ENCODE data around the gene RAP1GAP2.
"Not testable (repeated sequence)": the region's sequence is repeated elsewhere in the genome, so short reads cannot be mapped to it uniquely, and the experiment has no call there.

RAP1GAP2 gene

DNA sequence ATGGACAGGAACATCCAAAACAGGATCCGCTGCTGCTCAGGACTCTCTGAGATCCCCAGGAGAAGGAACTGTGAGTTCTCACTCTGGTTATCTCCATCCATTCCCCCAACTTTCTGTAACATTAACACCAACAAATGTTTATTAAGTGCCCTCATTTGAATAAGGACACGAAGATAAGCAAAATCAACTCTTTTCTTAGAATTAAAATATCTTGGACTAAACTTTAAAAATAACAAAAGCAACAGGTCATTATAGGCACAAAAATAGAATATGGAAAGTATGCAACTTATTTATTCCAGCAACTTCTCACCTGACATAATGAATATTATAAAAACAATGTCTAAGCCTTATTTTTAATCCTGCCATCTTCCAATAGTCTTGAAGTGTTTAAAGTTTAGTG is 267.3 kb downstream of the RAP1GAP2 start, which contains the start of gene OR1D5:
TSS of gene OR1D5 (minus strand) at position 101 of the 400 bp plus-strand sequence. CDS start at position 101, 0 bp downstream.
- H3K27me3 ChIP-seq (ENCODE audit: control insufficient read depth in 1 of 2, insufficient read depth in 2 of 2, low read length in 2 of 2); H3K9me3 ChIP-seq (ENCODE audit: low read length); H3K9ac ChIP-seq (ENCODE audit: low read length); H3K4me3 ChIP-seq (ENCODE audit: low read depth in 1 of 2, low read length in 2 of 2); H3K36me3 ChIP-seq (ENCODE audit: insufficient read depth, low read length); H3K27ac ChIP-seq (ENCODE audit: low read depth, low read length); H3K4me1 ChIP-seq (ENCODE audit: insufficient read depth, low read length): not testable (repeated sequence)

DNA sequence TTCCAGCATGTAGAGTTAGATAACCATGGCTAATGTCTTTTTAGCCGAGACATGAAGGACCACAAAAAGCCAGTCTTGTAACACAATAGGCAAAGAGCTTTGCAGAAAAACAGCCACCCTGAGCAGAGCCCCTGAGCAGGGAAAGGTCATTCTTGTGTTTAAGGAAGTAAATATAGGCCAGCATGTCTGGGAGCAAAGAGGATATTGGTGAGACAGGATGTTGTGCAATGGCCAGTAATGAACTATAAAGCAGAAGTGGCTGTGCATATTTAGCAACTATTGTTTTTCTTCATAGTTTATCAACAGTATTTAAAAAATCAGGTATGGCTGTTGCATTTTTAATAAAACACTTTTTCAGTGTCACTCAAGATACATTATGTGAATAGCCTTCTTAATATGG is 269.0 kb downstream of the RAP1GAP2 start:
- not testable (repeated sequence) for H3K9me3 ChIP-seq (ENCODE audit: low read length); H3K9ac ChIP-seq (ENCODE audit: low read length); H3K4me1 ChIP-seq (ENCODE audit: insufficient read depth, low read length); H3K4me3 ChIP-seq (ENCODE audit: low read depth in 1 of 2, low read length in 2 of 2); H3K27ac ChIP-seq (ENCODE audit: low read depth, low read length); H3K36me3 ChIP-seq (ENCODE audit: insufficient read depth, low read length); H3K27me3 ChIP-seq (ENCODE audit: control insufficient read depth in 1 of 2, insufficient read depth in 2 of 2, low read length in 2 of 2)

DNA sequence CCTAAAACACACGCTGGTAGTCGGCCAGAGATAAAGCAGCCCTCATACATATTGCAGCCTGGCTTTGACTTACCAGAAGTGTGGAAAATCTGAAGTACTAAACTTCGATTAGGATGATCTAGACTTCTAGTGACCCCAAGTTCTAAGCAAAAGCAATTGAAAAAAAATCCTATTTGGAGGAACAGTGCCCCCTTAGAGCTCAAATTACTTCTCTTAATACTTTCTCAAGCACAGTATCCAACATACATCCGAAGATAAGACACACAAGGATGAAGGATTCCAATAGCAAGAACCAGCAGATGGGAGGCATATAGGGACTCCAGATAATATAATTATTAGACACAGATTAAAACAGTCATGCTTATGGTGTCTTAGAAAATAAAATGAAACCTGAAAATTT is 277.6 kb downstream of the RAP1GAP2 start:
- not testable (repeated sequence) for H3K9me3 ChIP-seq (ENCODE audit: low read length); H3K4me1 ChIP-seq (ENCODE audit: insufficient read depth, low read length); H3K27me3 ChIP-seq (ENCODE audit: control insufficient read depth in 1 of 2, insufficient read depth in 2 of 2, low read length in 2 of 2); H3K4me3 ChIP-seq (ENCODE audit: low read depth in 1 of 2, low read length in 2 of 2); H3K9ac ChIP-seq (ENCODE audit: low read length); H3K36me3 ChIP-seq (ENCODE audit: insufficient read depth, low read length); H3K27ac ChIP-seq (ENCODE audit: low read depth, low read length)

All from muscle layer of colon (tissue), 2 donors.